KMS-11 (cell line): Measurements from ENCODE around the gene DIP2C.
"Not testable (repeated sequence)": the region's sequence is repeated elsewhere in the genome, so short reads cannot be mapped to it uniquely, and the experiment has no call there.

Experiments
- H2AFZ ChIP-seq: fragments of 200-600 bp; sonication (generic); 2 replicates; pipeline ENCODE4 v1.6.1; 2016; ENCODE audit warnings: antibody characterized with exemption, mixed run types, low read depth
- H3K27ac ChIP-seq: fragments of 200-600 bp; sonication (generic); 2 replicates; pipeline ENCODE4 v1.6.1; 2016; ENCODE audit warnings: mild to moderate bottlenecking, mixed run types
- H3K27me3 ChIP-seq: fragments of 200-600 bp; sonication (generic); 2 replicates; pipeline ENCODE4 v1.6.1; 2017; ENCODE audit warnings: mild to moderate bottlenecking, low read depth, mixed run types, moderate library complexity; ENCODE audit not compliant: insufficient read depth
- H3K36me3 ChIP-seq: fragments of 200-600 bp; sonication (generic); 2 replicates; pipeline ENCODE4 v1.6.1; 2017; ENCODE audit warnings: mild to moderate bottlenecking, mixed run types; ENCODE audit not compliant: insufficient read depth
- H3K4me1 ChIP-seq: fragments of 200-600 bp; sonication (generic); 2 replicates; pipeline ENCODE4 v1.6.1; 2016; ENCODE audit warnings: mild to moderate bottlenecking, low read depth, mixed run types; ENCODE audit not compliant: poor library complexity, severe bottlenecking
- H3K4me2 ChIP-seq: fragments of 200-600 bp; sonication (generic); 2 replicates; pipeline ENCODE4 v1.7.0; 2016; ENCODE audit warnings: mild to moderate bottlenecking, mixed run types
- H3K4me3 ChIP-seq: fragments of 200-600 bp; sonication (generic); IDR thresholded peaks from 2 replicates; pipeline ENCODE4 v1.6.1; 2017; ENCODE audit warnings: low read depth, low read length, mixed read lengths; ENCODE audit not compliant: insufficient read depth
- H3K79me2 ChIP-seq: fragments of 200-600 bp; sonication (generic); 2 replicates; pipeline ENCODE4 v1.6.1; 2016; ENCODE audit warnings: low read depth, mixed run types; ENCODE audit not compliant: insufficient read depth
- H3K9ac ChIP-seq: fragments of 200-600 bp; sonication (generic); 2 replicates; pipeline ENCODE4 v1.6.1; 2016; ENCODE audit warnings: mild to moderate bottlenecking, mixed run types
- H4K20me1 ChIP-seq: fragments of 200-600 bp; sonication (generic); 2 replicates; pipeline ENCODE4 v1.6.1; 2016; ENCODE audit warnings: mild to moderate bottlenecking, mixed run types; ENCODE audit not compliant: insufficient read depth
- CTCF ChIP-seq: fragments of 200-600 bp; sonication (generic); conservative IDR thresholded peaks from 2 replicates; pipeline ENCODE4 v1.6.1; 2017; ENCODE audit warnings: low read depth, mild to moderate bottlenecking, antibody characterized with exemption, low read length, moderate library complexity, mixed read lengths

DIP2C gene

DNA sequence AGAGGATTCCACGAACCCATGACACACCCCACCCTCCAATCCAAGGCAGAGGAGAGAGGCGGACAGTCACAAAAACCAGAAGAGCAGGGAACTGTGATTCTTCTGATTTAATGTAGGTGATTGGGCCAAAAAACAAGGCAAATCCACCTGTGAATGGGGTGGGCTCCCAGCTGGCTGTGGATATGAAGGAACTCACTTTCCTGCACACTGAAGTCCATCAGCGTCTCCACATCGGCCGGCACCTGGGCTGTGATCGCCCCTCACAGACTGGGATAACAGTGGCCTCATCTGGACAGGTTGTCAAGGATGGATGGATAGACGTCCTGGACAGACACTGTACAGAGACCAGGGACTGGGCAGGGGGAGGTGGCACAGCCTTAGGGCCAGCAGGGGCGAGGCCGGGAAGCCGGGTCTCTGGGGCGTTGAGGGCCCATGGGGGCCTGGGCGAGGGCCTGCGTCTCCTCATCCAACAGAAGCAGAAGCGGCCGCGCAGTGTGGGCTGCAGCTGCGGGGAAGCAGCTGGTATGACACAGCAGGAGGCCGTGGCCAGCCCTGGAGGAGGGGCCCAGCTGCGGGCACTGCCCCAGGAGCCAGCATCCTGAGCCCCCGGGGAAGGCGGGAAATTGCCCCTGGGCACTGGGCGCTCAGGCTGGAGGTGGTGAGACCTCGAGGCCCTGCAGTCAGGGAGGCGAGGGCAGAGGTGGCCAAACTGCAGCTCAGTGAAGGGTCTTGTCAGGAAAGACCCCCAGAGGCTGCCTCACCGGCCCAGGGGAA lies 54.2 kb downstream of the DIP2C start:
- no peaks in the 10 kb centered on the region for H3K4me1 ChIP-seq
- no peaks in the 10 kb centered on the region for H4K20me1 ChIP-seq
- TF ChIP-seq CTCF, result no peak
- H3K9ac ChIP-seq, result no peak overlapping the region
- no peak overlapping the region for H3K4me2 ChIP-seq
- no peaks in the 10 kb centered on the region for H3K27me3 ChIP-seq
- no peaks in the 10 kb centered on the region; the same call in 1 of the 2 replicates for H3K36me3 ChIP-seq
- H3K79me2 ChIP-seq, result peaks cover 78% of the 10 kb centered on the region; the same call in 1 of the 2 replicates
- H3K27ac ChIP-seq, result no peak overlapping the region
- H3K4me3 ChIP-seq, result no peak overlapping the region
- no peak overlapping the region for H2AFZ ChIP-seq

DNA sequence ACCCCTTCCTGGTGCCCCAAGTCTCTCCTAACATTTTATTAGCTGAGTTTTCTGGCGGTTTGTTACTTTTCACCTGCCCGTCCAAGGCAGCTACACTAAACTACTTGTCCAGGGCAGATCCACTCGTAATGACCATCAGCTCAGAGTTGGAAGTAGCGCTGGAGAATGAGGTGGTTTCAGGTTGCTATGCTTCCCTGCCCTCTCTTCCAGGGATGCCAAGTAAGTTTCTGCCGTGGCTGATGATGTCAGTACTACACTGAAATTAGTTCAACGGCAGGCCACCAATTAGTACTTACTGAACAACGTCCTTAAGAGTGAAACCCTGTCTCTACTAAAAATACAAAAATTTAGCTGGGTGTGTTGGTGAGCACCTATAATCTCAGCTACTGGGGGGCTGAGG lies 55.2 kb downstream of the DIP2C start:
- H3K79me2 ChIP-seq, result peaks cover 79% of the 10 kb centered on the region; the same call in 1 of the 2 replicates
- no peaks in the 10 kb centered on the region for H3K27me3 ChIP-seq

DNA sequence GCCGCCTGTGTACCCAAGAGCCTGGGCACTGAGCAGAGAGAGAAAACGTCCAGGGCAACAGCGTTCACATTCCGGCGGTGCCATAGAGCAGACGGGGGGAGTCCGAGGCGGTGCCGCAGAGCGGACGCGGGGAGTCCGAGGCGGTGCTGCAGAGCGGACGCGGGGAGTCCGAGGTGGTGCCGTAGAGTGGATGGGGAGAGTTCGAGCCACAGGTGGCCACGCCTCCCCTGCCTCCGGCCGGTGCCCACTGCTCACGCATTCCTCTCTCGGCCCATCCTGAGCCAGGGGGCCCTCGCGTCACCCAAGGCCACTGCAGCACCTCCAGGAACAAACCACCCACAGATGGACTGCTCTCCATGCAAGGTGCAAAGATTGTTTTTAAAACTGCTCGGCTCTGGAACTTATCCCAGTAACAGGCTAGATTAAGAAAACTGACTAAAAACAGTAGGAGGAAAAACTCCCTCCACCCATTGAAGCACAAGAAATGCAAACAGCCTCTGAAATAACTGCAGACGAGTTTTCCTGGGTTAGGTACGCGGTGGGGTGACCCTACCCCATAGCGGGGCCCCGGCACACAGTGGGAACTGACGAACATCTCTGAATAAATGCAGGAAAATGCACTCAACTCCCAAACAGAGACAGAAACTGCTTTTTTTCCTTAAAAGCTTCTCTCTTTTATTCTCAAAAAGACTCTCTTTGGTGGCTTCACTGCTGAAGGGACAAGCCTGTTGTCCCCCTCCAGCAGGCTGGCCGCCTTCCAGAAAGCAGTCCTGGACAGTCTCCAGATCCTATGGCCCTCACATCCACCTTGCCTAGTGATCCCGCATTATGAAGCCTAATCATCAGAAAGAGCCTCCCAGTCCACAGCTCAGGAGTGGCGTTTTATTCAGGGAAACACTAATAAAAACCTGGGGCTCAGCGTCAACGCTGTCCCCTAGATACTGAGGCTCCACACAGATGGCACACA lies 55.9 kb downstream of the DIP2C start:
- TF ChIP-seq CTCF, result no peak
- no peaks in the 10 kb centered on the region for H3K27me3 ChIP-seq

More for the DNA sequence above, 55.2 kb downstream of the DIP2C start:
- Histone ChIP-seq H3K4me3 (no peak overlapping the region), H3K9ac (no peak overlapping the region), H2AFZ (no peak overlapping the region), H3K36me3 (no peaks in the 10 kb centered on the region; the same call in 1 of the 2 replicates), H3K4me2 (no peak overlapping the region), H3K4me1 (no peaks in the 10 kb centered on the region), H4K20me1 (no peaks in the 10 kb centered on the region), H3K27ac (no peak overlapping the region)
- no peak for TF ChIP-seq CTCF

GRCh38 chr10:632807-633177 lies 56.7 kb downstream of the DIP2C start:
- not testable (repeated sequence) for H3K36me3 ChIP-seq, H4K20me1 ChIP-seq, H2AFZ ChIP-seq, H3K27me3 ChIP-seq, H3K4me1 ChIP-seq, H3K4me2 ChIP-seq, H3K4me3 ChIP-seq, H3K9ac ChIP-seq, H3K27ac ChIP-seq
- peaks cover 77% of the 10 kb centered on the region; the same call in 1 of the 2 replicates for H3K79me2 ChIP-seq

More for the DNA sequence above, 55.9 kb downstream of the DIP2C start:
- Histone ChIP-seq H3K4me1 (no peaks in the 10 kb centered on the region), H4K20me1 (no peaks in the 10 kb centered on the region), H3K79me2 (peaks cover 77% of the 10 kb centered on the region; the same call in 1 of the 2 replicates), H3K4me3 (no peak overlapping the region), H3K9ac (no peak overlapping the region), H3K27ac (no peak overlapping the region), H3K36me3 (no peaks in the 10 kb centered on the region; the same call in 1 of the 2 replicates), H3K4me2 (no peak overlapping the region), H2AFZ (no peak overlapping the region)

GRCh38 chr10:632155-632806 lies 57.2 kb downstream of the DIP2C start:
- not testable (repeated sequence) for H3K4me1 ChIP-seq, H2AFZ ChIP-seq

More at GRCh38 chr10:632155-632806, 57.2 kb downstream of the DIP2C start:
- not testable (repeated sequence) for H3K27ac ChIP-seq, H4K20me1 ChIP-seq, H3K4me3 ChIP-seq, H3K36me3 ChIP-seq, H3K9ac ChIP-seq, H3K27me3 ChIP-seq, H3K4me2 ChIP-seq
- H3K79me2 ChIP-seq, result peaks cover 76% of the 10 kb centered on the region; the same call in 1 of the 2 replicates
